Spinal cord (tissue), 10 donors: ENCODE results near the gene GMIP. TPM values are rescaled to one million over a fixed set of nuclear protein-coding genes. Genes with fewer than 3 reads are reported as not detected.
A peak's percentile ranks its signal among the peaks of the same experiment; 100 is the strongest.

Experiments used
- DNase-seq, 6 donors: peaks; one replicate each; pipeline versions ENCODE4 v3.0.0 to v3.0.0-alpha.2; 2013 to 2015; ENCODE audit warnings: low spot score in 6 of 6, low read depth in 4 of 6
- H3K27ac ChIP-seq: one replicate; pipeline ENCODE4 v1.5.1; 2013; ENCODE audit warnings: low read depth, low read length, control low read depth
- H3K27me3 ChIP-seq: one replicate; pipeline ENCODE4 v1.6.1; 2013; ENCODE audit warnings: low read length; ENCODE audit not compliant: control insufficient read depth, insufficient read depth
- H3K36me3 ChIP-seq: one replicate; pipeline ENCODE4 v1.6.1; 2013; ENCODE audit warnings: low read length; ENCODE audit not compliant: control insufficient read depth, insufficient read depth
- H3K4me1 ChIP-seq: one replicate; pipeline ENCODE4 v1.6.1; 2013; ENCODE audit warnings: low read length; ENCODE audit not compliant: control insufficient read depth, insufficient read depth
- H3K4me3 ChIP-seq: one replicate; pipeline ENCODE4 v1.5.1; 2013; ENCODE audit warnings: low read depth, low read length, control low read depth
- H3K9me3 ChIP-seq: one replicate; pipeline ENCODE4 v1.6.1; 2013; ENCODE audit warnings: low read length; ENCODE audit not compliant: control insufficient read depth, insufficient read depth
- WGBS: methylation state at CpG from one replicate; pipeline ENCODE4 v1.1.5; 2013; ENCODE audit warnings: missing lambda C conversion rate; ENCODE audit not compliant: insufficient coverage; 5-methylcytosine and 5-hydroxymethylcytosine counted together
- polyA plus RNA-seq, 2 donors: library from polyadenylated mRNA; unstranded; fragments of 120-200 nt; gene quantifications; one replicate each; pipeline ENCODE4 v1.2.1, GENCODE V29; 2013; ENCODE audit not compliant: insufficient read length in 2 of 2
- total RNA-seq, 2 donors: library from RNA; depleted of rRNA in 1 of 2; stranded (reverse); fragments of 120-200 nt in 1 of 2; fragments of >200 nt in 1 of 2; gene quantifications; one replicate each; pipeline versions ENCODE4 v1.2.3 to v1.2.4, GENCODE V29; 2013 to 2014
- donor health status: healthy.

Gene GMIP
- total and polyA plus RNA-seq, 4 donors, result 5.2 to 20.8 (median 13.5) TPM

GRCh38 chr19:19661141-19661674, 17.8 kb upstream of the GMIP start:
- 88% methylated on average over 10 of the region's 10 CpGs for WGBS

GRCh38 chr19:19659646-19660245, 16.3 kb upstream of the GMIP start:
- peaks cover 22% of the 10 kb centered on the region for H3K4me1 ChIP-seq
- H3K27ac ChIP-seq, result no peak overlapping the region
- H3K36me3 ChIP-seq, result peaks cover 62% of the 10 kb centered on the region
- H3K4me3 ChIP-seq, result no peak overlapping the region
- no peak for DNase-seq
- no peaks in the 10 kb centered on the region for H3K9me3 ChIP-seq
- no peaks in the 10 kb centered on the region for H3K27me3 ChIP-seq
- 82% methylated on average over 16 of the region's 17 CpGs for WGBS

More at GRCh38 chr19:19661141-19661674, 17.8 kb upstream of the GMIP start:
- no peak overlapping the region for H3K4me3 ChIP-seq
- peaks cover 22% of the 10 kb centered on the region for H3K4me1 ChIP-seq
- DNase-seq, result no peak
- no peaks in the 10 kb centered on the region for H3K27me3 ChIP-seq
- no peaks in the 10 kb centered on the region for H3K9me3 ChIP-seq
- peaks cover 47% of the 10 kb centered on the region for H3K36me3 ChIP-seq
- no peak overlapping the region for H3K27ac ChIP-seq

- peak in 2 of 6 donors; percentile 21 to 85 for DNase-seq
- Histone ChIP-seq H3K27ac (no peak overlapping the region), H3K9me3 (no peaks in the 10 kb centered on the region), H3K27me3 (no peaks in the 10 kb centered on the region), H3K36me3 (peaks cover 85% of the 10 kb centered on the region), H3K4me3 (no peak overlapping the region), H3K4me1 (peaks cover 19% of the 10 kb centered on the region)
- 77% methylated on average over 10 of the region's 10 CpGs for WGBS
These were observed 13.9 kb upstream of the GMIP start for GRCh38 chr19:19657397-19657783.

- Histone ChIP-seq H3K4me3 (no peak overlapping the region), H3K9me3 (no peaks in the 10 kb centered on the region), H3K4me1 (peaks cover 17% of the 10 kb centered on the region), H3K27me3 (no peaks in the 10 kb centered on the region), H3K27ac (no peak overlapping the region), H3K36me3 (peaks cover 92% of the 10 kb centered on the region)
- 96% methylated on average over 32 of the region's 33 CpGs for WGBS
- no peak for DNase-seq
These were observed 13.3 kb upstream of the GMIP start for GRCh38 chr19:19656451-19657396.

- Histone ChIP-seq H3K27me3 (no peaks in the 10 kb centered on the region), H3K27ac (no peak overlapping the region), H3K9me3 (no peaks in the 10 kb centered on the region), H3K36me3 (peaks cover 94% of the 10 kb centered on the region), H3K4me1 (peaks cover 18% of the 10 kb centered on the region), H3K4me3 (no peak overlapping the region)
- DNase-seq, result no peak
- 96% methylated on average over 27 of the region's 27 CpGs for WGBS
These were observed 12.3 kb upstream of the GMIP start for GRCh38 chr19:19655641-19656343.

GRCh38 chr19:19655051-19655594, 11.7 kb upstream of the GMIP start:
- H3K27ac ChIP-seq, result no peak overlapping the region
- H3K4me1 ChIP-seq, result peaks cover 19% of the 10 kb centered on the region
- H3K4me3 ChIP-seq, result no peak overlapping the region
- peaks cover 100% of the 10 kb centered on the region for H3K36me3 ChIP-seq
- WGBS, result 98% methylated on average over 18 of the region's 22 CpGs
- no peak for DNase-seq
- no peaks in the 10 kb centered on the region for H3K9me3 ChIP-seq
- no peaks in the 10 kb centered on the region for H3K27me3 ChIP-seq

- H3K4me3 ChIP-seq, result no peak overlapping the region
- H3K4me1 ChIP-seq, result peaks cover 19% of the 10 kb centered on the region
- H3K36me3 ChIP-seq, result peaks cover 100% of the 10 kb centered on the region
- 94% methylated on average over 13 of the region's 15 CpGs for WGBS
- DNase-seq, result no peak
- H3K9me3 ChIP-seq, result no peaks in the 10 kb centered on the region
- no peaks in the 10 kb centered on the region for H3K27me3 ChIP-seq
- no peak overlapping the region for H3K27ac ChIP-seq
These were observed 11.0 kb upstream of the GMIP start for GRCh38 chr19:19654441-19654840.

- no peak for DNase-seq
- H3K9me3 ChIP-seq, result no peaks in the 10 kb centered on the region
- peaks cover 19% of the 10 kb centered on the region for H3K4me1 ChIP-seq
- H3K36me3 ChIP-seq, result peaks cover 99% of the 10 kb centered on the region
- WGBS, result 96% methylated on average over 23 of the region's 23 CpGs
- H3K27ac ChIP-seq, result no peak overlapping the region
- H3K27me3 ChIP-seq, result no peaks in the 10 kb centered on the region
- no peak overlapping the region for H3K4me3 ChIP-seq
These were observed 10.2 kb upstream of the GMIP start for GRCh38 chr19:19653597-19654147.
